GM19397 (cell line): Measurements from ENCODE around the gene KLHL25.
A peak's percentile ranks its signal among the peaks of the same experiment; 100 is the strongest.

ENCODE experiments used
- ATAC-seq: cut with Tn5 transposase; IDR thresholded peaks from one replicate; pipeline ENCODE4 v1.9.1; 2021; ENCODE audit warnings: mild to moderate bottlenecking, moderate library complexity; ENCODE audit not compliant: unreplicated experiment

Gene KLHL25

GRCh38 chr15:85749261-85750151, 45.2 kb downstream of the KLHL25 start:
- no peak for ATAC-seq

GRCh38 chr15:85748729-85749128, 46.0 kb downstream of the KLHL25 start:
- no peak for ATAC-seq

- ATAC-seq, result no peak
These were observed 46.5 kb downstream of the KLHL25 start for GRCh38 chr15:85748176-85748575.

DNA sequence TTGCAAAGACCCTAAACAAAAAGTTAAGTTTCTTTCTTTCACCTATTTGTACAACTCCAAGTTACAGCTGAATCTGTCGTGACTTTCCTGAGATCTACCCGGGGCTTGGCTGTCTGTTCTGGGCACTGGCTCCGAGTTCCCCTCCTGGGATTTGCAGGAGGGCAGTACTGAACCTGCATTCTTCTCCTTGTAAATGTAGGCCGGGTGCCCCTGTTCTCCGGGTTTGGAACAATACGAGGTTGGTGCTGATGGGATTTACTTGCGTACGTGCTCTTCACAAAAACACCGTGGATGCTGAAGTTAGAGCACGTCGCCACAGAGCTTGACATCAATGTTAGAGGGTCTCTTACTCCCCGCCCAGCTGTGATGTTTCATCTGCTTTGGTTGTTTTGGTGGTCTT, 48.1 kb downstream of the KLHL25 start:
- ATAC-seq, result no peak

DNA sequence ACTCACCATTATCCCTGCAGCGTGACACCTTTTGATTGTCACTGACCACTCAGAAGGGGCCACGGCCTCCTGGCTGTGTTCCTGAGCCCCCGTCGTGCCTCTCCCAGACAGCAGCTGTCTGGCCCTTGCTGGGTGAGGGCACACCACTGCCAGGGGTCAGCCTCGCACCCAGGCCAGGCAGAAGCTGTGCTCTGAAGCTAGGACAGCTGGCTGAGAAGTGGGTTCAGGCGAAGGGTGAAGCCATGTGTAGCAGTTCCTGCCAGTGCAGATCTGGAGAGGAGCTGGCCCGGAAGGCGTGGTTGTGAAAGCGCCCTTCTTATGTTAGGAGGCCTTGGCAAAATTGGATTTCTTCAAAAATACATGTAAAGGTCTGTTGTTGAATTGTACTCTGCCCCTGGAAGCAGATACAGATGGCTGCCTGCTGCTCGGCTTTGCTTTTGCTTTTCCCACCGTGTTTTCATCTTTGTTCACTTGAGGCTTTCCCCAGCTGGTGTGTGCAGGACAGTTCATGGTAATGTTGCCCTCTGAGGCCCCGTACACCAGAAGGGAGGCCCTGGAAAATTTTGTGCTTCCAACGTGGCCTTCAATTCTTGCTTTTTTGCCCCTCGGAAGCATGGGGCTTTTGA, 49.1 kb downstream of the KLHL25 start:
- no peak for ATAC-seq

DNA sequence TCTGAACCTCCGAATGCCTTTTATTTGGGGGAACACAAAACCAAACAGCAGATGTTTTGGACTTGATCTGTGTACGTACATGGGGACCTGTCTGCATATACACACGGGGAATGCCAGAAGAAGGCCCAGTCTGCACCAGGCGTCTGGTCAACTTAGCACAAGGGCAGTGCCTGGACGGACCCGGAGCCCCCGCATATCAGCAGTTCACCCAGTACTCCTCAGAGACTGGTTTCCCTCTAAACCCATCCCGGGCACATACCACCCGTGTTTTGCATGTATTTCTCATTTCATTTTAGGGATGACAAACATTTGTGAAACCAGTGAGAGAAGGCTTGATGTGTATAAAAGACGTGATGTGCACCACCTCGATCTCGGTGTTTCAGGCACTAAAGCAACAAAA, 49.7 kb downstream of the KLHL25 start:
- no peak for ATAC-seq

DNA sequence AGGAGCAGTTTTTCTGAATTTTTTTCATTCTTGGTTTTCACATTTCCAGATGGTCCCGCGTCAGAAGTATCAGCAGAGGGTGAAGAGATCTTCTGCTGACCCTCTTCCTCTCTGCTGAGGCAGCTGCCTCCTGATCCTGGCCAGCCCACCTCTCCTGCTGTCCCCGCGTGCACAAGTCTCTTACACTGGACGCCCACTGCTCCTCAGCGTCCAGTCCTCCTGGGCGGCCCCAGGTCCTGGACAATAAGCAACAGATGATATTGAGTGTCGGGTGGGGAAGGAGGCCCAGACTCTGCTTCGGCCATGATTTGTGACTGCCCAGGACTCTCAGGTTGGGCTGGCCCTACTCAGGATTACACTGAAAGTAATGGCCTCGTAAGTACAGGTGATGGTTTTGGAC, 50.1 kb downstream of the KLHL25 start:
- no peak for ATAC-seq

- no peak for ATAC-seq
These were observed 51.2 kb downstream of the KLHL25 start for GRCh38 chr15:85743392-85744055.

DNA sequence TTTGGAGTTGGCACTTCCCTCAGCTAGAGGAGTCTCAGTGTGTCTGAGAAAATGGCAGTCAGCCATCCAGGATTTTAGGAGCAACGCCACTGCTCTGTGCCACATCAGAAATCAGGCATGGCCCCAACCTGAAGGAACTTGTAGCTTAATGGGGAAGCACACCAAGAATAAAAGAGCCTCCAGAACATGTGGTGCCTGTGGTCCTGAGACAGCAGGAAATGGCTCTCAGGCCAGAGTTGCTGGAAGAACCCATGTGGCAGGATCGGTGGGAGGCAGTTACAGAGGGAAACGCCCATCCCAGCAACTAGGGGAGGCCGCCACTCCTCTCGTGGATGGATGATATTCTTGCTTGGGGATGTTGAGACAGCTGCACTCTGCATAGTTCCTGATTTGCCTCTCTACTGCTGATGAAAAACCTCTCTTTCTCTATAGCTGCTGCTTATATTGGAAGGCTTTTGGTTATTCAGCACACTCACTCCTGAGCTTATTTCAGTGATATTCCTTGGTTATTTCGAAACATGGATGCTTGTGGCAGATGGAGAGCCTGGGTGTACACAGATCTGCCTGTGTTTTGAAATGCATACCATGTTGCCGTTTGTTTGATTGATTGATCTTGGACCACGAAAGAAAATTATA, 52.4 kb downstream of the KLHL25 start:
- ATAC-seq, result no peak

DNA sequence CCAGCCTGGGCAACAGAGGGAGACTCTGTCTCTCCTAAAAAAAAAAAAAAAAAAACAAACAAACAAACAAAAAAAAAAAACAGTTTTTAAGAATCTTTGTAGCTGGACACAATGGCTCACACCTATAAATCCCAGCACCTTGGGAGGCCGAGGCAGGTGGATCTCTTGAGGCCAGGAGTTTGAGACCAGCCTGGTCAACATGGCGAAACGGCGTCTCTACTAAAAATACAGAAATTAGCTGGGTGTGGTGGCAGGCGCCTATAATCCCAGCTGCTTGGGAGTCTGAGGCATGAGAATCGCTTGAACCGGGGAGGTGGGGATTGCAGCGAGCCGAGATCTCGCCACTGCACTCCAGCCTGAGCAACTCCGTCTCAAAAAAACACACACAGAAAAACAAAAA, 53.1 kb downstream of the KLHL25 start:
- ATAC-seq, result no peak

- ATAC-seq, result no peak
These were observed 53.7 kb downstream of the KLHL25 start for GRCh38 chr15:85741021-85741421.

GRCh38 chr15:85737061-85737460, 57.7 kb downstream of the KLHL25 start:
- ATAC-seq, result no peak

DNA sequence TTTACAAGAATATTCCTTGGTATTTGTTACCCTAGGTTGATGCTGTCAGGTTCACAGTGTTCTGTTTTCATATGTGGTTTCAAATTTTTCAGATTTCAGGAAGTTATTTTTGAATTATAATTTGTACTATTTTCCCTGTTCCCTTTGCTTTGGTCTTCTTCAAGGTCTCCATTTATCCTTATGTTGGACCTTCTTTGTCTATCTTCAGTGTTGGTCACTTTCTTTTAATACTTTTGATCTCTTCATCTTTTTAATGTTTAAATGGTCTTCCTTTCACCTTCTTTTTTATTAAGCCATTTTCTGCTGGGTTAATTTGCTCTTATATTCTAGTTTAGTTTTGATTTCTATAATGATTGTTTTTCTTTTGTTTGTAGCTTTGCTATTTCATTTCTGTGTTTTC, 61.3 kb downstream of the KLHL25 start:
- ATAC-seq, result no peak

GRCh38 chr15:85730001-85730820, 64.5 kb downstream of the KLHL25 start:
- ATAC-seq, result peak; percentile 72

DNA sequence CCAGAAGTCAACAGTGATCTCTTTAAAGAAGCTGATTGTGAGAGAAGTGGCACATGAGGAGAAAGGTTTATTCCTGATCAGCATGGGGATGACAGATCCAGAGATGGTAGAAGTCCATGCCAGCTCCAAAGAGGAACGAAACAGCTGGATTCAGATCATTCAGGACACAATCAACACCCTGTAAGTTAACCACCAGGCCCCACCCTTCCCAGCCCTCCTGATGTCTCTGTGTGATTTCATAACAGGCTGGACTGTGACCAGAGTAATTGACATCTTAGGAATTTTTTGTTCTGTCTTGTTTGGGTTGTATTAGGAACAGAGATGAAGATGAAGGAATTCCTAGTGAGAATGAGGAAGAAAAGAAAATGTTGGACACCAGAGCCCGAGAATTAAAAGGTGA, 67.7 kb downstream of the KLHL25 start:
- ATAC-seq, result no peak

GRCh38 chr15:85726454-85726853, 68.3 kb downstream of the KLHL25 start:
- no peak for ATAC-seq

GRCh38 chr15:85725564-85725963, 69.2 kb downstream of the KLHL25 start:
- no peak for ATAC-seq

DNA sequence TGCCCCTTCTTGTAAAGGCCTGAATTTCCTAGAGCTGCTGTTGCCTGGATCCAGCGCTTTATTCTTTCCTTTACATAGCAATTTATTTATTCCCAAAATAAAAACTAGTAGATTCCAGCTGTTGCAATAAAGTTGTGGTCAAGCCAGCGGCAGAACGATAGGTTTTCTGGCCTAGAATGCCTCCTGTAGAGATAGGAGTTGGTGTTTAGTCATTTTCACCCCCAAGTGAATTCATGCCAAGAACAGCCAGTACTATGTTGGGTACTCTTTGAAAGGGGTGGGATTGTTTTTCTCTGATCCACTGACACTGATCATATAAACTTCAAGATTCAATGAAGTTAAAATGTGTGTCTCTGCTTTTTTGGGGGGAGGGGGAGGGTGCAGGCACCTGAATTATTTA, 69.7 kb downstream of the KLHL25 start:
- ATAC-seq, result no peak

- no peak for ATAC-seq
These were observed 70.5 kb downstream of the KLHL25 start for GRCh38 chr15:85723960-85724945.
